Activated T-cell treated with anti-CD3 and anti-CD28 coated beads, Interleukin-2, amount 50 U/mL, for 24 hours (primary cell): Measurements from ENCODE around the gene CRISPLD2.
A peak's percentile ranks its signal among the peaks of the same experiment; 100 is the strongest.

ENCODE experiments used
- DNase-seq: peaks from one replicate; pipeline ENCODE4 v3.0.0-alpha.2; 2020
- H3K27ac Mint-ChIP-seq: 2 replicates; pipeline ENCODE4 v1.8.0; 2020; ENCODE audit warnings: mild to moderate bottlenecking, mixed read lengths
- H3K27me3 Mint-ChIP-seq: 2 replicates; pipeline ENCODE4 v1.8.0; 2020; ENCODE audit warnings: mixed read lengths
- H3K36me3 Mint-ChIP-seq: 2 replicates; pipeline ENCODE4 v1.8.0; 2020; ENCODE audit warnings: low read depth, mixed read lengths
- H3K4me1 Mint-ChIP-seq: 2 replicates; pipeline ENCODE4 v1.8.0; 2020; ENCODE audit warnings: low read depth, mixed read lengths
- H3K4me3 Mint-ChIP-seq: 2 replicates; pipeline ENCODE4 v1.8.0; 2020; ENCODE audit warnings: mild to moderate bottlenecking, moderate library complexity, mixed read lengths
- H3K9me3 Mint-ChIP-seq: 2 replicates; pipeline ENCODE4 v1.8.0; 2020; ENCODE audit warnings: mixed read lengths

The CRISPLD2 gene

DNA sequence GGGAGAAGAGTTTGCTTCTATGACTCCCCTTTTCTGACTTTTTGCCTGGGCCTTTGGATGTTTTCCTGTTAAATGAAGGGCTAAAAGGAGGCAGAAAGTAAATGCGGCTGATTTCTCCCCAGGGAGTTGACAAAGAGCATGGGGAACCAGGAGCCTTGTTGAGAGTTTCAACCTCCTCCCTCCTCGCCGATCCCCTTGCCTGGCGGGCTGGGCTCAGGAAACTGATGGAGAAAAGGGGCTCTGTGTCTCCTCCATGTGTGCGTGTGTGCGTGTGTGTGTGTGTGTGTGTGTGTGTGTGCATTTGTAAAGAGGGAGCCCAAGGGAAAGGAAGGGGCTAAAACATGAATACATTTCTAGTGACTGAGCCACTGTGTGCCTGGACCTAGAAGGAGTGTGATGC is 97.1 kb downstream of the CRISPLD2 start:
- H3K4me3 Mint-ChIP-seq, result no peak overlapping the region
- no peak for DNase-seq
- no peaks in the 10 kb centered on the region for H3K9me3 Mint-ChIP-seq
- no peak overlapping the region for H3K27ac Mint-ChIP-seq
- no peaks in the 10 kb centered on the region for H3K36me3 Mint-ChIP-seq
- H3K27me3 Mint-ChIP-seq, result peaks cover 31% of the 10 kb centered on the region
- H3K4me1 Mint-ChIP-seq, result no peaks in the 10 kb centered on the region

DNA sequence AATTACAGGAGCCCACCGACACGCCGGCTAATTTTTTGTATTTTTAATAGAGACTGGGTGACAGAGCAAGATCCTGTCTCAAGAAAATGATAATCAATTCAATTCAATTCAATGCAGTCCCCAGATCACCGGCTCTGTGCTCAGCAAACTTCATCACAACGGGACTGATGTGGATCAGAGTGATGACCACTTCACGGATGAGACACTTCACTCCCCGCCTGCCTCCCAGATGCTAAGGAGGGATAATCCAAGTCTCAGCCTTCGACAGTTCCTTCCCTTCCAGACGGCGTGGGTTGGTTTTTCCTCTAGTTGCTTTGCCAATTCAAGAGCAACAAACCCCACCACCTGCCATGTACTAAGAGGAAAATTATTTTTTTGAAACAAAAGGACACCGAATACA is 97.7 kb downstream of the CRISPLD2 start:
- no peaks in the 10 kb centered on the region for H3K36me3 Mint-ChIP-seq
- H3K4me3 Mint-ChIP-seq, result no peak overlapping the region
- H3K27ac Mint-ChIP-seq, result no peak overlapping the region
- H3K27me3 Mint-ChIP-seq, result peaks cover 31% of the 10 kb centered on the region
- no peaks in the 10 kb centered on the region for H3K4me1 Mint-ChIP-seq
- DNase-seq, result no peak
- no peaks in the 10 kb centered on the region for H3K9me3 Mint-ChIP-seq

DNA sequence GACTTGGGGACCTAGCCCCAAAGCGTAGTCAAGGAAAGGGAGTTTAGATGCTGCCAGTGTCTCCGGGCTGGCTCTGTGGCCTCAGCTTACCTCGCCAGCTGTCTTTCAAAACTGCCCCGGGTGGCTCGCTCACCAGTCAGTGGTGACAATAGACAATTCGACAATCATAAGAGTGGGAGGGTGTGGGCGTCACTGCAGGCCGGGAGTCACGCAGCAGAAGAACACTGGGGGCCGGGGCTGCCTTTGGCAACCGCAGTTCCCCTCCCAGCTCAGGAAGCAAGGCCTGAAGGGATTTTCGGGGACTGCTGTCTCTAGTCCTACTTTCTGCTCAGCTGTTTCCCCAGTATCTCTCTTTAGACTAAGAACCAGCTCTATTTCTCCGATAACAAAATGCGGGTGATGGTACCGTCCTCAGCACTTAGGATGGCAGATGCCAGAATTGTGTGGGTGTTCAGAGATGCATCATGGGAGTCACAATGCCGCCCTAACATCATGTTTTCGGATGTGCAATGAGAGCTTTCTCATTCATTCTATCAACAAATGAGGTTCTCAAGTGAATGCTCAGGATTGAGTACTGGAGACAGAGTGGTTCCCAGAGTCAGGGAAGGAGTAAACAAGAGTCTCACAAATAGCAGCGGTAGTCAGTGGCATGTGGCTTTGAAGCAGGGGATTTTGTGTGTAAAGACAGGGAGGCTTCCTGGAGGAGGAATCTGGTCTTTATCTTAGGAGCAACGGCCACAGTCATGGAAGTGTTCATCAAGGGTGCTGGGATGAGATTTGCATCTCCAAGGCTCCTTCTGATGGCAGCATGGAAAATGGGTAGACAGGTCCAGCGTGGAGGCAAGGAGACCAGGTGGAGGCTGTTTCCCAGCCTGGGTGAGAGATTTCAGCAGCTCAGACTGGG is 98.5 kb downstream of the CRISPLD2 start:
- Mint-ChIP-seq H3K9me3 (no peaks in the 10 kb centered on the region), H3K27me3 (peaks cover 28% of the 10 kb centered on the region), H3K36me3 (no peaks in the 10 kb centered on the region), H3K27ac (no peak overlapping the region), H3K4me3 (no peak overlapping the region), H3K4me1 (no peaks in the 10 kb centered on the region)
- no peak for DNase-seq

DNA sequence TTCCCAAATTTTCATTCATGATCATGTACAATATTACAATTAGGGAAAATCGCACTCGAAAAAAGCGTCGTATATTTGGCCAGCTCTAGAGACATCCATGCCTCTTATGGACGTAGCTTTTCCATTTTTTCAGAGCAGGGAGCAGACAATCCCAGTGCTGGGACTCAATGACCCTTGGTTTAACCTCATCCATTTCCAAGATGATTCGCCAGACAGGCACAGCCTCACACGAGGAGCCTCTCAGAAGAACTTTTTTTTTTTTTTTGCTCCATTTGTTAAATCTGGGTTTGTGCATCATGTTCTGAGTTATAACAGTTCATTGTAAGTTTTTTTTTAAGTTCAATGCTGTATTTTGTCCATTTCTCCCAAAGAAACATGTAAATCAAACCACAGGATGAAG is 99.5 kb downstream of the CRISPLD2 start:
- Mint-ChIP-seq H3K27ac (no peak overlapping the region), H3K9me3 (no peaks in the 10 kb centered on the region), H3K4me3 (no peak overlapping the region), H3K4me1 (no peaks in the 10 kb centered on the region), H3K27me3 (peaks cover 23% of the 10 kb centered on the region), H3K36me3 (no peaks in the 10 kb centered on the region)
- no peak for DNase-seq

DNA sequence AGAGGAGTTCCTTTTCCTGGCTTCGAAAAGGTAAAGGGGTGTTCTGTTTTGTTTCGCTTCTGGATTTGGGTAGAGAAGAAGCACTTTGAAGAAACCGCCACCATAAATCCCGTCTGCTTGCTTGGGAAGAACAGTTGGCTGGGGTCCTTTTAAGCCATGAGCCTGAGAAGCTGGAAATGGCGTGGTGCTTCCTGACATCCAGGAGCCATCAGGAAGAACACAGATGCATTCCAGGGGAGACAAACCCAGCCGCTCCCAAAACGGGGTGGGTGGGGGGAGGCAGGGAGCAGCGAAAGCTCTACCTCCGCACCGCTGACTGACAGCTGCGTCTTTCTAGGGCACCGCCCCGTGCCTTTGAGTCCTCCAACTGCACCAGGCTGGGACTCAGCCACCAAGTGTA is 99.9 kb downstream of the CRISPLD2 start:
- DNase-seq, result no peak
- H3K27me3 Mint-ChIP-seq, result peaks cover 19% of the 10 kb centered on the region
- no peaks in the 10 kb centered on the region for H3K9me3 Mint-ChIP-seq
- no peak overlapping the region for H3K27ac Mint-ChIP-seq
- no peaks in the 10 kb centered on the region for H3K36me3 Mint-ChIP-seq
- H3K4me3 Mint-ChIP-seq, result no peak overlapping the region
- H3K4me1 Mint-ChIP-seq, result no peaks in the 10 kb centered on the region

DNA sequence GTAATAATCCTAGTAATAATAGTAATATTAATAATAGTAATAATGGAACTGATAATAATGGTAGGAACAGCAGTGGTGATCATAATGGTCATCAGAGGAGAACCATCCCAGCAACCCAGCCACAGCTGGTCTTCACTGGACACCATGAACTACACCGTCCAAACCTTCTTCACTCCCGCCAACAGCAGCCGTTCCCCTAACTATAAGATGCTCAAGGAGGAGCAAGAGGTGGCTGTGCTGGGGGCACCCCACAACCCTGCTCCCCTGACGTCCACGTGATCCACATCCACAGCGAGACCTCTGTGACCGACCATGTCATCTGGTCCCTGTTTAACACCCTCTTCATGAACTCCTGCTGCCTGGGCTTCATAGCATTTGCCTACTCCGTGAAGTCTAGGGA is 100.5 kb downstream of the CRISPLD2 start:
- no peak for DNase-seq
- no peaks in the 10 kb centered on the region for H3K4me1 Mint-ChIP-seq
- H3K9me3 Mint-ChIP-seq, result no peaks in the 10 kb centered on the region
- H3K27me3 Mint-ChIP-seq, result peaks cover 19% of the 10 kb centered on the region
- H3K27ac Mint-ChIP-seq, result no peak overlapping the region
- H3K4me3 Mint-ChIP-seq, result no peak overlapping the region
- H3K36me3 Mint-ChIP-seq, result no peaks in the 10 kb centered on the region

DNA sequence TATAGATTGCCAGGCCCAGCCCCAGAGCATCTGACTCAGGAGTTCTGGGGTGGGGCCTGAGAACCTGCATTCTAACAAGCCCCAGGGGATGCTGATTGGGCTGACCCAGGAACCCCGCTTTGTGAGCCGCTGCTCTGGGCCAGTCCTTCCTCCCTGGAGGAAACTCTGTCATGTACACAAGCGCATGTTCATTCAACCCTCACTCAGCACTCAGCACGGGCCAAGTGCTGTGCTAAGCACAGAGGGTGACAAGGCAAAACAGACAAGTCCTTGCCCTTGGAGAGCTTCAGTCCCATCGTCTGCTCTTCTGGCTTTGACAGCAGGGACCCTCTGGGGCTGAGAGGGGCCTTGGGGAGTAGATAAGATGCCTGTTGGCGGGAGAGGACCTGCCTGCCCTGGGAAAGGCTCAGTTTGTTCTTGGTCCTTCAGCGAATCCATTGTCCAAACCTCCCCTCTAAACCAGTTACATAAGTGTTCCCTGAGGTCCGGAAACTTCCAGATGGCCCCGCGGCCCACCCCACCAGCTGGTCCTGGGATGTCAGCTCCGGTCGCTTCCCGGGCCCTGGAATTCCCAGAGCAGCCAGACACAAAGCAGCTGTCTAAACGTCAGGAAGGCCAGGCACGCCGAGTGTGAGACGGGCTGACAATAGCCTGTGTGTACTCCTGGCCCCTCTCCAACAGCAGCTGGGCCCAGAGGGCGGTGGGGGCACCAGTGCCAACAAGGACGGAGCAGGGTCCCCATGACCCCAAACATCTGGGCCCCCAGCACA is 102.8 kb downstream of the CRISPLD2 start:
- Mint-ChIP-seq H3K4me3 (no peak overlapping the region), H3K9me3 (no peaks in the 10 kb centered on the region)

DNA sequence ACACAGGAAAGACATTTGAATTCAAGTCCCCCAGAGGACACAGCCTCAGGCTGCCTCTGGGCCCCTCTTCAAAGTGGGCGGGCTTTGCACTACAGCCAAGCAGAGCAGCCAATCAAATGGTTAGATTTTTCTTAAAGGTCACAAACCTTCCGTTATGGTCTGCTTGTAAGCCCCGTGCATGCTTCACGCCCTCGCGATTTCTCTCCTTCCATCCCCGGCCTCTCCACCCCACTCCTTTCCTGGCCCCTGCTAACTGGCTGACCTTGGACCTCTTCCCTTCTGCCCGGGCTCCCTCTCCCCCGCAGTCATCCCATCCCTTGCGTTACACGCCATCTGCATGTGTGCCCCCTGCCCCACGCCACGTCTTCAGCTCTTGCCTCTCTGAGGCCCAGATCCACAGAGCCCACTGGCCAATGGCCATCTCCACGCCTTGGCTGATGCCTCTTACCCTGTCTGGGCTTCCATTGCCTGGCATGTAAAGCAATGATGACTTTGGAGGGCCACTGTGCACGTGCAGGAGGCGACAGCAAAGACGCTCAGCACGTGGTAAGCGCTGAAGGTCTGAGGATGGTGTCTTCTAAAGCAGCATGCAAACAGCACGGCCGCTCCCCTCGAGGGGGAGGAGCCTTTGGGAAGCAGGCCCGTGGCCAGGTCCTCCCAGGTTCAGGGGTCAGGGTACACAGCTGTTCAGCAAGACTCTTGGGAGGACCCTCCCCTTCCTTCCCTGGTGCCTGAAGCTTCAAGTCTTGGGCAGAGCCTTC is 104.7 kb downstream of the CRISPLD2 start:
- DNase-seq, result no peak
- peaks cover under 1% of the 10 kb centered on the region for H3K4me1 Mint-ChIP-seq
- no peak overlapping the region for H3K4me3 Mint-ChIP-seq
- no peaks in the 10 kb centered on the region for H3K9me3 Mint-ChIP-seq
- no peaks in the 10 kb centered on the region for H3K27me3 Mint-ChIP-seq
- no peak overlapping the region for H3K27ac Mint-ChIP-seq
- no peaks in the 10 kb centered on the region for H3K36me3 Mint-ChIP-seq

More for the DNA sequence above, 102.8 kb downstream of the CRISPLD2 start:
- no peak for DNase-seq
- no peak overlapping the region for H3K27ac Mint-ChIP-seq
- no peaks in the 10 kb centered on the region for H3K36me3 Mint-ChIP-seq
- H3K27me3 Mint-ChIP-seq, result peaks cover 9% of the 10 kb centered on the region
- no peaks in the 10 kb centered on the region for H3K4me1 Mint-ChIP-seq

DNA sequence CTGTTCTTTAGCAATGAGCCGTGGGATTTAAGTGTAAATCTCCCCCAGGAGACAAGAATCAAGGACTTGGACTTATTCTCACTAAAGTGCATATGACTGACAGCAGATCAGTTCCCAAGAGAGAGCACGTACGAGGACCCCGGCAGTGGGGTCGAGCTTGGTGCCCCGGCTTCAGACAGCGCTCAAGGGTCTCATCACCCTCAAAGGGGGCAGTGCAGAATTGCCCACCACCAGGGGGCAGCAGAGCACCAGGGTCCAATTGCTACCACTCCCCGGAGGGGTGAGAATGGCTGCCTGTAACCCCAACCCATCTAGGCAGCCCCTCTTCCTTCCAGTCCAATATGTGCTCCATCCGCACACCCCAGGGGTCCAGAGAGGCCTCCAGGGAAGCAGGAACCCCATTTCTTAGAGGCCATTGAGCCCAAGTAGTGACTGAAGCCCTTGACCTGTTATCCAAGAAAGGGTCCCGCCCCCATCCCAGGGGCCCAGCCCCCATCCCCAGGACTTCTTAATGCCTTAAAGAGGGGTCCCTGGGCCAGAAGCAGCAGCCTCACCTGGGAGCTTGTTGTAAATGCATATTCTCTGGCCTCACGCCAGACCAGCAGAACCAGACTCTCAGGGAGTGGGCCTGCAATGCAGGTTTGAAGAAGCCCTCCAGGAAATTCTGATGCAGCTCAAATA is 105.4 kb downstream of the CRISPLD2 start:
- H3K27ac Mint-ChIP-seq, result no peak overlapping the region
- no peak overlapping the region for H3K4me3 Mint-ChIP-seq
- no peaks in the 10 kb centered on the region for H3K36me3 Mint-ChIP-seq
- H3K9me3 Mint-ChIP-seq, result no peaks in the 10 kb centered on the region
- H3K27me3 Mint-ChIP-seq, result no peaks in the 10 kb centered on the region
- peak; percentile 80 for DNase-seq
- H3K4me1 Mint-ChIP-seq, result peaks cover 3% of the 10 kb centered on the region

DNA sequence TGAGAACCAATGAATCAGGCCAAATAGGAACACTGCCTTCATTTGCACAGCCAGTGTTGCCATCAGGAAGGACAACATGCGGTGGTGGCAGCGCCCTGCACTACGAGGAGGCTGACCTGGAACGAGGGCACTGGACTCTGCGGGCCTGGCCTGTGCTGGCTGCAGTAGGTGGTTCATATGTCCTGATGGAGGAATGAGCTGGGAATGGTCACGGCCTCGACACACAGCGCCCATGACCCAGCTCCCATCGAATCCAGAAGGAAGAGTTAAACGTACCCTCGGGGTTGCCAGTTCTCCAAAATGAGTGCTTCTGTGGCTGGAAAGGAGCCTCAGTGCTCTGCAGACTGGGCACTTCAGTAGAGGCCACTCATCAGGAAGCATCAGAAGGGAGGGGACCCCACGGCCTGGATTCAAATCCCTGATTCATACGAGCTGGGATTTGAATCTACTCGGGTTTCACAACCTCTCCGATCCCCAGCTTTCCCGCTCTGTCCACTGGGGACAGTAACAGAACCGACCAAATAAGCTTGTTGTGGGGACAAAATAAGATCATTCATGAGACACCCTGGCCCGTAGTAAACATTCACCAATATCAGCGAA is 106.1 kb downstream of the CRISPLD2 start:
- Mint-ChIP-seq H3K9me3 (no peaks in the 10 kb centered on the region), H3K4me3 (no peak overlapping the region), H3K27me3 (no peaks in the 10 kb centered on the region), H3K27ac (no peak overlapping the region), H3K36me3 (no peaks in the 10 kb centered on the region), H3K4me1 (peaks cover 3% of the 10 kb centered on the region)
- DNase-seq, result no peak

DNA sequence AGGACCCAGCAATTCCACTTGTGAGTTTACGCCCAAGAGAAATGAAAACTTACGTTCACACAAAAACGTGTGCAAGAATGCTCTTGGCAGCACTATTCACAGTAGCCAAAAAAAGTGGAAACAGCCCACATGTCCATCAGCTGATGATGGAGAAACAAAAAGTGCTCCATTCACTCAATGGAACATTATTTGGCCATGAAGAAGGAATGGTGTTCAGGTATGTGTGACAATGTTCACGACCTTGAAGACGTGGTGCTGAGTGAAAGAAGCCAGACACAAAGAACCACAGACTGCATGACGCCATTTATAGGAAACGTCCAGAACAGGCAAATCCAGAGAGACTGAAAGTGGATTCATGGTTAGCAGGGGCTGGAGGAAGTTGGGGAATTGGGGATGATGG is 106.7 kb downstream of the CRISPLD2 start:
- H3K9me3 Mint-ChIP-seq, result no peaks in the 10 kb centered on the region
- DNase-seq, result no peak
- H3K4me1 Mint-ChIP-seq, result peaks cover 3% of the 10 kb centered on the region
- H3K27me3 Mint-ChIP-seq, result no peaks in the 10 kb centered on the region
- H3K4me3 Mint-ChIP-seq, result no peak overlapping the region
- no peaks in the 10 kb centered on the region for H3K36me3 Mint-ChIP-seq
- H3K27ac Mint-ChIP-seq, result no peak overlapping the region

DNA sequence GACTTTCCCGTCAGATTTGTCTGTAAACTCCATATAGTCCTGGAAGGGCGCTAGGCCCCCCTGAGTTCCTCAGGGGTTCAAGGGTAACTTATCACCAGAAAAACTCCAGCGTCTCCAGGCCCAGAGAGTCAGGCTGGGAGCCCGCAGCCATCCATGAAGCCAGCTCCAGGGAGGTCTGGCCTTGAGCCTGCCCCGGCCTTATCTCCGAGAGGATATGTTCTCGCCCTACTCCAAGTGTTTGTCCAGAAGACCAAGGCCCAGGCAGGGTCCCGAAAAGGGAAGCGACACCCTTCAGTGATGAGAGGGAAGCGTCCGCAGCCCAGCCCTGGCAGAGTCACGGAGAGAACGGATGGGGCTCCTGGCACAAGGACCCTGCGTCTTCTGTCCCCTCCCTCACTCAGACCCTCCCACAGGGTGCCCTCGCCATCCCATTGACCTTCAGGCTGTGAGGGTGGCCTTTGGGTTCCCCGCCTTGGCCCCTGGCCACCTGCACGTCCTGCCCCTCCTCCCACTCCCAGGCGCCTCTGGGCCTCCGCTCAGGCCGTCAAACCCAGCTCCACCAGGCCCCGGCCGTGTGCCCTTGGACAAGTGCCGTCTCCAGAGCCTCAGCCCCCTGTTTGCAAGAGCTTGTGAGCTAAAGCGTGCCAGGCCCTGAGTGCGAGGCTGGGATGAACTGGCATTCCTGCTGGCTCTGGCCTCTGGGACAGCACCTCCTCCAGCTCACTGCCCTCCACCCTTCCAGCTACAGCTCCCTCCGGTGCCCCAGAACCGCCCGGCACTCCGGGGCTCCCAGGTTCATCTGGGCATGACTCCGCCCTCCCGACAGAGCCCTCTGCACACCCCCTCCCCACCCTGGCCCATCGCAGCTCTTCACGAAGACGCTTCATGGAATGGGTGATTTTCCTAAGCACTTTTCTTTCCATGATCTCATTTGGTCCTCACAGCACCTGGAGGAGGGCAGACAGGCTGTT is 108.1 kb downstream of the CRISPLD2 start:
- no peak overlapping the region for H3K27ac Mint-ChIP-seq
- H3K4me3 Mint-ChIP-seq, result no peak overlapping the region
- peaks cover 3% of the 10 kb centered on the region for H3K4me1 Mint-ChIP-seq

More for the DNA sequence above, 108.1 kb downstream of the CRISPLD2 start:
- H3K9me3 Mint-ChIP-seq, result no peaks in the 10 kb centered on the region
- no peaks in the 10 kb centered on the region for H3K36me3 Mint-ChIP-seq
- DNase-seq, result no peak
- H3K27me3 Mint-ChIP-seq, result no peaks in the 10 kb centered on the region
